Ureter (tissue), 1 donor: ENCODE data around the gene ZFYVE16. TPM values are rescaled to one million over a fixed set of nuclear protein-coding genes. Genes with fewer than 3 reads are reported as not detected.
"Not testable (repeated sequence)": the region's sequence is repeated elsewhere in the genome, so short reads cannot be mapped to it uniquely, and the experiment has no call there.

ENCODE experiments used
- DNase-seq: peaks from one replicate; pipeline ENCODE4 v3.0.0-alpha.2; 2020; ENCODE audit warnings: low spot score
- total RNA-seq: library from RNA; stranded (reverse); gene quantifications from one replicate; pipeline ENCODE4 v1.2.4, GENCODE V29; 2023
- donor health status: DM: yes; HTN: yes; CAD: no.

The ZFYVE16 gene
- total RNA-seq, 1 donor from 2014 or later, result 62.3 TPM

DNA sequence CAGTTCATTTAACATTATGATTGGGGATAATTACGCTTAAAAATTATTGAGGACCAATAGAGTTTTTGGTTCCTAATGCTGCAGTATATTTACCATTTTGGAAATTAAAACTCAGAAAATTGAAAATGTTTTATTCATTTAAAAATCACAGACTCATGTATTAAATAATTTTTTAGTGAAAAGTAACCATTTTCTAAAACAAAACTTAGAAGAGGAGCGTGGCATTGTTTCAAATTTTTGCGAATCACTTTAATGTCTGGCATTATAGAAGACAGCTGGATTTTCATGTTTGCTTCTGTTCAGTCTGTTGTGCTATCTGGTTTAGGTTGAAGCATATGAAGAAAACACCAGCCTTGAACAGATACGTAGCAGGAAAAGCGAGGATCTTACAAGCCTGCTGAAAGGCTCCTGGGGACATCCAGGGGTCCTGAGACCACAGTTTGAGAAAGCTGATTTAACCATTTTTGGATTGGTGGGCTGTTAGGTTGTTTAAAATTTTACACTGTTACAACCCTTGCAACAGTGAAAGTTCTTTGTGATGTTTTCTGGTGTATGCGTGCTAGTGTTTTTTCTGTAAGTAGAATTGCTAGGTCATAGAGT lies 1.6 kb downstream of the ZFYVE16 start:
- no peak for DNase-seq

DNA sequence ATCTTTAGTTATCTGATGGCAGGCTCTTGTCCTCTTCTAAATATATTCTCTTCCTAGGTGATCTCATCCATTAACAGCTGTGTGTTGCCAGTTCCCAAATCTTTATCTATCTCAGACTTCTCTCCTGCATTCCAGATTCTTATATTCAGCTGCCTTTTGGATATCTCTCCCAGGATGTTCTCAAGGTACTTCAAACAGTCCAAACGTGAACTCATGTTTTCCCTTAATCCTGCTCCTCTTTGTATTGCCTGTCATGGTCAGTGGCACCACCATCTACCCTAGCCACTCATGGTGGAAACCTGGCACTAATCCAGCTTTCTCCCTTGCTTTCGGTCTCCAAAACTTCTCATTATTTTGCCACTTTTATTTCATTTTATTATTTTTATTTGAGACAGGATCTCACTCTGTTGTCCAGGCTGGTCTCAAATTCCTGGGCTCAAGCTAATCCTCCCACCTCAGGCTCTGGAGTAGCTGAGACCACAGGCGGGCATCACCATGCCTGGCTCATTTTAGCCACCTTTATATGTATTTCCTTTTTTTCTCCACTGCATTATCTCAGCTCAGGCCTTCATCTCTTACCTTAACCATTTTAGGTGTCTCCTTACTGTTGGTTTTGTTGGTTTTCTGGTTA lies 3.8 kb downstream of the ZFYVE16 start:
- DNase-seq, result no peak

GRCh38 chr5:80414113-80414512 lies 6.2 kb downstream of the ZFYVE16 start:
- no peak for DNase-seq

- DNase-seq, result no peak
These were observed 10.1 kb downstream of the ZFYVE16 start for GRCh38 chr5:80417973-80418372.

GRCh38 chr5:80424365-80424764 lies 16.5 kb downstream of the ZFYVE16 start:
- not testable (repeated sequence) for DNase-seq

DNA sequence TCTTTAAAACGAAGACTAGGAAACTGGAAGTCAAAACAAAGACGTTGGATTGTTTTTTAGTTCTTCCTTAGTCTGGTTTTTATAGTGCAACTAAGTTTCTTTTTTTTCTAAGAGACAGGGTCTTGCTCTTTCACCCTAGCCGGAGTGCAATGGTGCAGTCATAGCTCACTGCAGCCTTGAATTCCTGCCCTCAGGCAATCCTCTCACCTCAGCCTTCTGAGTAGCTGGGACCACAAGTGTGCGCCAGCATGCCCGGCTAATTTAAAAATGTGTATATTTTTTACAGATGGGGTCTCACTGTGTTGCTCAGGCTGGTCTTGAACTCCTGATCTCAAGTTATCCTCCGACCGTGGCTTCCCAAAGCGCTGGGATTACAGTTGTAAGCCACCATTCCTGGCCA lies 27.6 kb downstream of the ZFYVE16 start:
- DNase-seq, result no peak

DNA sequence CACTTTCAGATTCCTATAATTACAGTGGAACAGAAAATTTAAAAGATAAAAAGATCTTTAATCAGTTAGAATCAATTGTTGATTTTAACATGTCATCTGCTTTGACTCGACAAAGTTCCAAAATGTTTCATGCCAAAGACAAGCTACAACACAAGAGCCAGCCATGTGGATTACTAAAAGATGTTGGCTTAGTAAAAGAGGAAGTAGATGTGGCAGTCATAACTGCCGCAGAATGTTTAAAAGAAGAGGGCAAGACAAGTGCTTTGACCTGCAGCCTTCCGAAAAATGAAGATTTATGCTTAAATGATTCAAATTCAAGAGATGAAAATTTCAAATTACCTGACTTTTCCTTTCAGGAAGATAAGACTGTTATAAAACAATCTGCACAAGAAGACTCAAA lies 29.5 kb downstream of the ZFYVE16 start:
- no peak for DNase-seq

DNA sequence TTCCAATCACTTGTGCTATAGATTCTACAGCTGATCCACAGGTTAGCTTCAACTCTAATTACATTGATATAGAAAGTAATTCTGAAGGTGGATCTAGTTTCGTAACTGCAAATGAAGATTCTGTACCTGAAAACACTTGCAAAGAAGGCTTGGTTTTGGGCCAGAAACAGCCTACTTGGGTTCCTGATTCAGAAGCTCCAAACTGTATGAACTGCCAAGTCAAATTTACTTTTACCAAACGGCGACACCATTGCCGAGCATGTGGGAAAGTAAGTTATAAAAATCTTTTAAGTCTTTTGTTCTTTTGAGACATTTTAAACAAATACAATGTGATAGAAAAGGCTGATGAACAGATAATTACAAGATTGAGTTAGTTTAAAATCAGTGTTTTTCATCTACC lies 30.9 kb downstream of the ZFYVE16 start:
- no peak for DNase-seq

DNA sequence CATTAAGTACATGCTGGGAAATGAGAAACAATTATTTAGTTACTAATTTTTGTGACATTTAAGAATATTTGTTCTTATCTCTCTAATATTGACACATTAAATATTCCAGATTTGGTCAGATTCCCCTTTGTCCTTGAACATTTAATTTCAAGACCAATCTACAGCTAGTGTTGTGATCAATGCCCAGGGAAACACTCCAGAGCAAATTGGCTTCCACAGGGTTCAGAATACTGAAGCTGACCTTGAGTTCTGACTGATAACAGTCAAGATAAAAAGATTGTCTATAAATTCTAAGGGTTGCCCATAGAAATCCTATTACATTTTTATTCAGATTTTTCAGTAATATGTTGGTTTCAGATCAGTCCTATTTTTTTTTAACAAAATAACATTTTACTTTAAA lies 31.3 kb downstream of the ZFYVE16 start:
- no peak for DNase-seq

DNA sequence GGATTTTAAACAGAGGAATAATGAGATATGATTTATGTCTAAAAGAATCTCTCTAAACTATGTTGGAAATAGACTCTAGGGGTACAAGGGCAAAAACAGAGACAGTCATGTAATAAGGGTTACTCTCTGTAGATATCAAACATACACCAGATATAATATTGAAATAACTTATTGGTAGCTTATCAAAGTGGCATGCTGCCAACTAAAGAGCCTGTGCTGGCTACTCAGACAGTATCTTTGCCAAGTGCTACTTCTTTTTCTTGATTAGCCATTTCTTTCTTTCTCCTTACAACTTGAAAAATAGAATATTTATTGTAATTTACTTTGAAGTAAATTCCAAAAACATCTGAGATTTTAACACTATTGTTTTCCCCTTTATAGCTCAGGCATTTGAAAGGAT lies 34.9 kb downstream of the ZFYVE16 start:
- DNase-seq, result no peak

DNA sequence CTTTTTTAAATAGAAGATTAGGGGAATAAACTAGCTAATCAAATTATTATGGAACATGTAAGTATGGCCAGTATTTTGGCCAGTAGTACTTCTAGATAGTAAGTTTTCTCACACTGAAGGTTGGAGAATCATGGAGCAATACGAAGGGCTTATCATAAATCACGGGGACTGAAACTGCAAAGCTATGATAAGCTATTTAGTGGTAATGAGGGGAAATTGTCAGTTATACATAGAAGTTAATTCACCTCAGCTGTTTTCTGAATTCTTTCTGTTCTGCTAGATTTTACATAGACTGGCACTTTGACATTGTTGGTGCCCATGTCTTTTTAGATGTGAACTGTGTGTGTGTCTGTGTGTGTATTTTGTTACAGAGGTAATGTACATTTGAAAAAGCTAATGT lies 45.5 kb downstream of the ZFYVE16 start:
- no peak for DNase-seq

DNA sequence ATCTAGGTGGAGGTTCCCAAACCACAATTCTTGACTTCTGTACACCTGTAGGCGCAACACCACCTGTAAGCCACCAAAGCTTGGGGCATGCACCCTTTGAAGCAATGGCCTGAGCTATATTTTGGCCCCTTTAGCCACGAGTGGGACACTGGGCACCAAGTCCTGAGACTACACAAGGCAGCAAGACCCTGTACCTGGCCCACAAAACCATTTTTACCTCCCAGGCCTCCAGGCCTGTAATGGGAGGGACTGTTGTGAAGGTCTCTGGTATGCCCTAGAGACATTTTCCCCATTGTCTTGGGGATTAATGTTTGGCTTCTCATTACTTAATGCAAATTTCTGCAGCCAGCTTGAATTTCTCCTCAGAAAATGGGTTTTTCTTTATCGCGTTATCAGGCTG lies 55.4 kb downstream of the ZFYVE16 start:
- no peak for DNase-seq

DNA sequence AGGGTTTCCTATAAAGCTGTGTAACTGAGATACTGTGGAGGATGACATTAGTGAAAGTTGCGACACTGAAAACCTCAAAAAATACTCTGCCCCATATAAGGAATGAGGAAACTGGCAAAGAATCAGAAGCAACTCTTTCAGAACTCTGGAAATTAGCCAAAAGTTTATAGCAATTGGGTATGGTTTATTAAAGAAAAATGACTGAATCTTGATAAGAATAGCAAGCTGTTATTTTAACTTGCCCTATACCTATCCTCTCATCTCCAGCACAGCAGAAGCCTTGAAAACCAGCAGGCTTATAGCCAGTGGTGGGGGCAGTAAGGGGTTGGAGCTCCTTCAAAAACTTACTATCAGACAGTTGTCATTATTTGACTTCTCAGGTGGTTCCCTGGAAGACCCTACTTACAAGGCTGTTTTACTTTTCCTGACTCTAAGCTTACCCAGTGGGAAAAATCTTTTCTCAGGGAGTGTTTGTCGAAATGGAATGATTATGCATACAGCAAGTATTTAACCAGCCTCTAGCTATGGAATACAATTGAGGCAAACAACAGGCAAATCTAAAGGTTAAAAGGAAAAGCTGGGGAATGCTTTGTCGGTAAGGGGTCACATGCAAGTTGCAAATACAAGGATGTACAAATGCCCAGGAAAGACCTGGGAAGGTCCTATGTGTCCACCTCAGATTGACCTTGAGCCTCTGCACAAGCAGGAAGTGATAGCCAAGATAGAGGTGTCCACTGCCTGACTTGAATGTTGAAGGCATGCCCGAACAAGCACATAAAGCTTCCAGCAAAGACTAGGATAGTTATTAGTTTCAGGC lies 59.0 kb downstream of the ZFYVE16 start:
- no peak for DNase-seq

DNA sequence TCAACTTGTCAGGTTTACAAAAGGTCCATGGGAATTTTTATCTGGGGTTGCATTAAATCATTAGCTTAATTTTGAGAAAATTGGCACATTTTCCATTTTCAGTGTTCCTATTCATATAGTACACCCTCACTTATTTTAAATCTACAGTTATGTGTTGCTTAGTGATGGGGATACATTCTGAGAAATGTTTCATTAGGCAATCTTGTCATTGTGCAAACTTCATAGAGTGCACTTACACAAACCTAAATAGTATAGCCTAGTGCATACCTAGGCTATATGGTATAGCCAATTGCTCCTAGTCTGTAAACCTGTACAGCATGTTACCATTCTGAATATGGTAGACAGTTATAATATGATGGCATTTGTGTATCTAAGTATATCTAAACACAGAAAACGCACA lies 60.3 kb downstream of the ZFYVE16 start:
- no peak for DNase-seq

GRCh38 chr5:80470631-80471030 lies 62.8 kb downstream of the ZFYVE16 start:
- DNase-seq, result not testable (repeated sequence)

DNA sequence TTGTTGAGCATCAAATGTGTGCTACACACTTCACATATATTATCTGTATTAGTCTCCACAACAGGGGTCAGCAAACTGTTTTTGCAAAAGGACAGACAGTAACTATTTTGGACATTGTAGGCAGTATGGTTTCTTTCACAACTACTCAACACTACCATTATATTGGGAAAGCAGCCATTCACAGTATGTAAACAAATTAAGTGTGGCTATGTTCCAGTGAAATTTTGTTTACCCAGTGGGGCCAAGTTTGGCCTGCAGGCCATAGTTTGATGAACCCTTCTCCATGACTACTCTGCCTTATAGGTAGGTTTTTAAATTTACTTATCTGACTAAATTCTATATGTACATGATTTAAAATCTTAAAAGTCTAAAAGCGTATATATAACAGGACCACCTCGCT lies 67.1 kb downstream of the ZFYVE16 start:
- DNase-seq, result no peak

DNA sequence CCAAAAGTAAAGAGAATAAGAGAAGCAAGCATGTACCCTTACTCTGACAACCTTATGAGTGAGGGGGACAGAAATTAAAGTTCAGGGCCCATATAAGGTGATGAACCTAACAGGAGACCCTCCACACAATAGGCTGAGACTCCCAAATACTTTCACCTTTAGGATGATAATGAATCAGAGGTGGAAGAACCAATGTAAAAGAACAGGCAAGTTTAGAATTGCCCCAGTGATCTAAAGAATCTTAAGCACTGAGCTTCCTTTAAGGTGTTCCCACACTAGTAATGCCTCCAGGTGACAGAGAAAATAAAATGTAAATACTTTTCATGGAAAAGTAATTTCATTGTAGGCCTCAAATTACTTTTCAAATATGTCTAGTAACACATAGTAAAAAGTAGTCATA lies 71.8 kb downstream of the ZFYVE16 start:
- DNase-seq, result no peak

DNA sequence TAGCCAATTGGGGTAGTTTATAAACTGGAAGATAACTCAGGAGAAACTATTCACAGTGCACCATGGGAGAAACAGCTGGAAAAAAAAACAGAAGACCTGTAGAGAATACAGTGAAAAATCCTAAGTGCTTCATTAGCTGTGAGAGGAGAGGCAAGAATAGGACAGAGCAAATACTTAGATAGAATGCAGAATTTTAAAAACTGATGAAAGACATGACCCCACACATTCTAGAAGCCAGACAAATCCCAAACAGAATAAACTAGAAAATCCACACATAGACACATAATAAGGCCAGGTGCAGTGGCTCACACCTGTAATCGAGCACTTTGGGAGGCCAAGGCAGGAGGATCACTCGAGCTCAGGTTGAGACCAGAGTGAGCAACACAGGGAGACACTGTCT lies 72.5 kb downstream of the ZFYVE16 start:
- no peak for DNase-seq

GRCh38 chr5:80481019-80481893 lies 73.4 kb downstream of the ZFYVE16 start:
- no peak for DNase-seq

DNA sequence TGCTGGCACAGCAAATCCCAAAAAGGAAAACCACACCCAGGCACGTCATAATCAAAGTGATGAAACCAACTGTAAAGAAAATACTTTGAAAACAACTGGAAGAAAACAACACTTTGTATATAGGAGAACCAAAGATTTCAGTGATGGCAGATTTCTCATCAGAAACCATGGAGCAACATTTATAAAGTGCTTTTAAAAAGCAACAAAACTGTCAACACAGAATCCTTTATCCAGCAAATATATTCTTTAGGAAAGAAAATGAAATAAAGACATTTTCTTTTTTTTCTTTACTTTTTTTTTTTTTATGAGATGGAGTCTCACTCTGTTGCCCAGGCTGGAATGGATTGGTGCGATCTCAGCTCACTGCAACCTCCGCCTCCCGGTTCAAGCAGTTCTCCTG lies 74.7 kb downstream of the ZFYVE16 start:
- DNase-seq, result no peak

DNA sequence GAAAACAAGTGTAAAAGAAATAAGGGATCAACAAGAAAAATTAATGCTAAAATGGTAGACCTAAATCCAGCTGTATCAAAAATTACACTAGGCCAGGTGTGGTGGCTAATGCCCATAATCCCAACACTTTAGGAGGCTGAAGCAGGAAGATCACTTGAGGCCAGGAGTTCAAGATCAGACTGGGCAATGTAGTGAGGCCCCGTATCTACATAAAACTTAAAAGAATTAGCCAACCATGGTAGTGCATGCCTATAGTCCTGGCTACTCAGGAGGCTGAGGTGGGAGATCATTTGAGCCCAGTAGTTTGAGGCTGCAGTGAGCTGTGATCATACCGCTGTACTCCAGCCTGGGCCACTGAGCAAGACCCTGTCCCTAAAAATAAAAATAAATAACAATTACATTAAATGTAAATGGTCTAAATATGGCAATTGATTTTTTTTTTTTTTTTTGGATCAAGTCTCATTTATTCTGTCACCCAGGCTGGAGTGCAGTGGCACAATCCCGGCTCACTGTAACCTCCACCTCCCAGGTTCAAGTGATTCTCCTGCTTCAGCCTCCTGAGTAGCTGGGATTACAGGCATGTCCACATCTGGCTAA lies 75.9 kb downstream of the ZFYVE16 start:
- DNase-seq, result no peak

GRCh38 chr5:80487444-80487828 lies 79.6 kb downstream of the ZFYVE16 start:
- no peak for DNase-seq
